HepG2 (cell line): ENCODE measurements around the gene MGAT5. TPM values are rescaled to one million over a fixed set of nuclear protein-coding genes. Genes with fewer than 3 reads are reported as not detected.
A peak's percentile ranks its signal among the peaks of the same experiment; 100 is the strongest.

Experiments used
- ATF1 ChIP-seq: IDR thresholded peaks from 2 replicates; pipeline ENCODE4 v1.6.1; 2016; ENCODE audit warnings: mild to moderate bottlenecking, control low read depth
- HNRNPUL1 ChIP-seq: fragments of 200-400 bp; formaldehyde crosslinking; IDR thresholded peaks from 2 replicates; pipeline ENCODE4 v1.6.1; 2017; ENCODE audit warnings: low read depth, mild to moderate bottlenecking, low read length, moderate library complexity
- KLF13 ChIP-seq: sonication (generic); formaldehyde crosslinking; IDR thresholded peaks from 2 replicates; pipeline ENCODE4 v1.4.0; 2020; ENCODE audit warnings: mild to moderate bottlenecking, missing genetic modification reagents
- LBX2 ChIP-seq: sonication (generic); formaldehyde crosslinking; IDR thresholded peaks from 2 replicates; pipeline ENCODE4 v1.5.0; 2020; ENCODE audit warnings: missing genetic modification reagents, mild to moderate bottlenecking, borderline replicate concordance
- MIER3 ChIP-seq: IDR thresholded peaks from 2 replicates; pipeline ENCODE4 v1.6.1; 2016; ENCODE audit warnings: missing compliant biosample characterization, borderline replicate concordance
- MTA1 ChIP-seq: sonication (generic); formaldehyde crosslinking; IDR thresholded peaks from 2 replicates; pipeline ENCODE4 v1.4.0; 2020; ENCODE audit warnings: missing genetic modification reagents, mild to moderate bottlenecking, borderline replicate concordance
- PBX2 ChIP-seq: IDR thresholded peaks from 2 replicates; pipeline ENCODE4 v1.6.1; 2016; ENCODE audit warnings: control low read depth
- PHF8 ChIP-seq: sonication (generic); formaldehyde crosslinking; IDR thresholded peaks from 2 replicates; pipeline ENCODE4 v1.5.0; 2020; ENCODE audit warnings: missing genetic modification reagents
- PRDM10 ChIP-seq: sonication (generic); formaldehyde crosslinking; IDR thresholded peaks from 2 replicates; pipeline ENCODE4 v1.4.0; 2020; ENCODE audit warnings: low read depth, missing genetic modification reagents
- TP53 ChIP-seq: sonication (generic); formaldehyde crosslinking; conservative IDR thresholded peaks from 2 replicates; pipeline ENCODE4 v1.4.0; 2020; ENCODE audit warnings: missing genetic modification reagents
- YEATS2 ChIP-seq: sonication (generic); formaldehyde crosslinking; IDR thresholded peaks from 2 replicates; pipeline ENCODE4 v1.4.0; 2020; ENCODE audit warnings: missing genetic modification reagents, borderline replicate concordance
- ZBTB21 ChIP-seq: sonication (generic); formaldehyde crosslinking; IDR thresholded peaks from 2 replicates; pipeline ENCODE4 v1.4.0; 2020; ENCODE audit warnings: missing genetic modification reagents
- ZBTB44 ChIP-seq: sonication (generic); formaldehyde crosslinking; IDR thresholded peaks from 2 replicates; pipeline ENCODE4 v1.4.0; 2020; ENCODE audit warnings: missing genetic modification reagents
- ZFP1 ChIP-seq: IDR thresholded peaks from 2 replicates; pipeline ENCODE4 v1.6.1; 2016
- ZNF557 ChIP-seq: sonication (generic); formaldehyde crosslinking; IDR thresholded peaks from 2 replicates; pipeline ENCODE4 v1.4.0; 2020; ENCODE audit warnings: missing genetic modification reagents
- ZNF619 ChIP-seq: sonication (generic); formaldehyde crosslinking; IDR thresholded peaks from 2 replicates; pipeline ENCODE4 v1.4.0; 2020; ENCODE audit warnings: mild to moderate bottlenecking, missing genetic modification reagents
- ZNF792 ChIP-seq: IDR thresholded peaks from 2 replicates; pipeline ENCODE4 v1.6.1; 2016
- polyA plus RNA-seq, 8 experiments: library from polyadenylated mRNA; depleted of rRNA in 3 of 8; stranded (reverse) in 7 of 8; unstranded in 1 of 8; fragments of >200 nt; fragmentation: Illumina TruSeq in 4 of 8; extraction: Trizol in 4 of 8; gene quantifications; 2 replicates each; pipeline versions ENCODE4 v1.2.1 to v1.2.3, GENCODE V29; 2011 to 2016; ENCODE audit warnings: low read depth in 4 of 8, missing spikeins in 1 of 8, mixed read lengths in 1 of 8; ENCODE audit not compliant: insufficient read depth in 1 of 8
- total RNA-seq, 5 experiments: library from RNA; depleted of rRNA; stranded (reverse); fragments of >200 nt; fragmentation: Illumina TruSeq; extraction: Trizol; gene quantifications; 2 replicates each; pipeline ENCODE4 v1.2.3, GENCODE V29; 2016; ENCODE audit warnings: low read depth in 1 of 5
- TF ChIP-seq, protein P1 (sequence below): sonication (generic); formaldehyde crosslinking; IDR thresholded peaks from 2 replicates; pipeline ENCODE4 v1.9.0; 2021; ENCODE audit warnings: missing genetic modification reagents, mild to moderate bottlenecking, borderline replicate concordance
- TF ChIP-seq, protein P2 (sequence below): IDR thresholded peaks from 2 replicates; pipeline ENCODE4 v1.6.1; 2016; ENCODE audit warnings: mild to moderate bottlenecking
- TF ChIP-seq, protein P3 (sequence below): sonication (generic); formaldehyde crosslinking; IDR thresholded peaks from 2 replicates; pipeline ENCODE4 v1.9.0; 2021; ENCODE audit warnings: missing genetic modification reagents, borderline replicate concordance

Gene MGAT5
- total and polyA plus RNA-seq, 2 of the 13 experiments (the other 11 are each of a cell fraction or from before 2014, with no cell fraction given): 33.1 to 60.2 TPM

DNA sequence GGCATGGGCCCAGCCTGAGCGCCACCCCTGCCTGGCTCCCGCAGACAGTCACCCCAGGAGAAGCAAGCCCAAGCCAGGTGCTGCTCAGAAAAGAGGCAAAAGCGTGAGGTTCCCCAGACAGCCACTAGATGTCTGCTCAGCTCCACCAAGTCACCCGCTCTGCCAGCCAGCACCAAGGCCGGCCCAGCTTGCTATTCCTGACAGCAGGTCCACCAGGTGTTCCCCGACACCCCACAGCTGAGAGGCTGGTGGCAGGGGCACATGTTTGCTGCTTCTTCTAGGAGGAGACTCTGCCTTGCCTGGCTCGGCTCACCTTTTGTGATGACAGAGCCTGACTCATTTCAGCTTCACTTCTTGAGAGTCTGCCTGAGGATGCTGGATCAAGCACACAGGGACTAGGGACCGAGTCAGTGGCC, 206.7 kb downstream of the MGAT5 start (continued):
- TF ChIP-seq KLF13 (CRISPR knock-in tag) (no peak), ZNF557 (peak; percentile 52; the same call in 1 of the 2 replicates), HNRNPUL1 (no peak), LBX2 (peak; percentile 69; the same call in 1 of the 2 replicates), ZFP1 (CRISPR knock-in tag) (no peak), ATF1 (CRISPR knock-in tag) (no peak), PRDM10 (CRISPR knock-in tag) (no peak), TP53 (CRISPR knock-in tag) (no peak), MIER3 (CRISPR knock-in tag) (0 out of 2 replicates have a peak, but pooled peaks have one; percentile 27), MTA1 (CRISPR knock-in tag) (no peak), ZBTB21 (CRISPR knock-in tag) (no peak), YEATS2 (CRISPR knock-in tag) (no peak), ZNF619 (CRISPR knock-in tag) (0 out of 2 replicates have a peak, but pooled peaks have one; percentile 31), ZNF792 (CRISPR knock-in tag) (0 out of 2 replicates have a peak, but pooled peaks have one; percentile 36), PBX2 (CRISPR knock-in tag) (0 out of 2 replicates have a peak, but pooled peaks have one; percentile 9), ZBTB44 (CRISPR knock-in tag) (0 out of 2 replicates have a peak, but pooled peaks have one; percentile 69), PHF8 (CRISPR knock-in tag) (no peak)
- TF ChIP-seq, protein P1, sequence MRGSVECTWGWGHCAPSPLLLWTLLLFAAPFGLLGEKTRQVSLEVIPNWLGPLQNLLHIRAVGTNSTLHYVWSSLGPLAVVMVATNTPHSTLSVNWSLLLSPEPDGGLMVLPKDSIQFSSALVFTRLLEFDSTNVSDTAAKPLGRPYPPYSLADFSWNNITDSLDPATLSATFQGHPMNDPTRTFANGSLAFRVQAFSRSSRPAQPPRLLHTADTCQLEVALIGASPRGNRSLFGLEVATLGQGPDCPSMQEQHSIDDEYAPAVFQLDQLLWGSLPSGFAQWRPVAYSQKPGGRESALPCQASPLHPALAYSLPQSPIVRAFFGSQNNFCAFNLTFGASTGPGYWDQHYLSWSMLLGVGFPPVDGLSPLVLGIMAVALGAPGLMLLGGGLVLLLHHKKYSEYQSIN (CRISPR knock-in tag): no peak
- TF ChIP-seq, protein P2, sequence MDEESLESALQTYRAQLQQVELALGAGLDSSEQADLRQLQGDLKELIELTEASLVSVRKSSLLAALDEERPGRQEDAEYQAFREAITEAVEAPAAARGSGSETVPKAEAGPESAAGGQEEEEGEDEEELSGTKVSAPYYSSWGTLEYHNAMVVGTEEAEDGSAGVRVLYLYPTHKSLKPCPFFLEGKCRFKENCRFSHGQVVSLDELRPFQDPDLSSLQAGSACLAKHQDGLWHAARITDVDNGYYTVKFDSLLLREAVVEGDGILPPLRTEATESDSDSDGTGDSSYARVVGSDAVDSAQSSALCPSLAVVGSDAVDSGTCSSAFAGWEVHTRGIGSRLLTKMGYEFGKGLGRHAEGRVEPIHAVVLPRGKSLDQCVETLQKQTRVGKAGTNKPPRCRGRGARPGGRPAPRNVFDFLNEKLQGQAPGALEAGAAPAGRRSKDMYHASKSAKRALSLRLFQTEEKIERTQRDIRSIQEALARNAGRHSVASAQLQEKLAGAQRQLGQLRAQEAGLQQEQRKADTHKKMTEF (CRISPR knock-in tag): no peak
- TF ChIP-seq, protein P3, sequence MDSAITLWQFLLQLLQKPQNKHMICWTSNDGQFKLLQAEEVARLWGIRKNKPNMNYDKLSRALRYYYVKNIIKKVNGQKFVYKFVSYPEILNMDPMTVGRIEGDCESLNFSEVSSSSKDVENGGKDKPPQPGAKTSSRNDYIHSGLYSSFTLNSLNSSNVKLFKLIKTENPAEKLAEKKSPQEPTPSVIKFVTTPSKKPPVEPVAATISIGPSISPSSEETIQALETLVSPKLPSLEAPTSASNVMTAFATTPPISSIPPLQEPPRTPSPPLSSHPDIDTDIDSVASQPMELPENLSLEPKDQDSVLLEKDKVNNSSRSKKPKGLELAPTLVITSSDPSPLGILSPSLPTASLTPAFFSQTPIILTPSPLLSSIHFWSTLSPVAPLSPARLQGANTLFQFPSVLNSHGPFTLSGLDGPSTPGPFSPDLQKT: no peak
